ENCODE measurements around the gene SPRR2A.
"Not testable (repeated sequence)": the region's sequence is repeated elsewhere in the genome, so short reads cannot be mapped to it uniquely, and the experiment has no call there.

Gene SPRR2A

DNA sequence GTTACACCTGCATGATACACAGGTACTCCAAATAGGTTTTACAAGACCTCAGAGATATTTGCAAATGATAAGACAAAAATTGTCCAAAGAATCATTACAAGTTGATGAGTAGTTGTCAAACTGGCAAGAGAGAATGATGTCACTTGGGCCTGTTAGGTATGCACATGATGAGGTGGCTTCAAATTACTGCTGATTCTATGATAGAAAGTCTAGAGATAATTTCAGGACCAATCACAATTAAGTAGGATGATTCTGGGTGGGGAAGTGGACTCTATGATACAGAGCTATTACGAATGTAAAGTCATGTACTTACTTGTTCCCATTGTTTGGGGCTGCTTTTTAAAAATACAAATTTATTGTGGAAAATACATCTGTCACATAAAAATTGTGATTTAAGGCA lies 31.5 kb downstream of the SPRR2A start:
- no peak for DNase-seq (ENCODE audit: low read depth in 2 of 2)

DNA sequence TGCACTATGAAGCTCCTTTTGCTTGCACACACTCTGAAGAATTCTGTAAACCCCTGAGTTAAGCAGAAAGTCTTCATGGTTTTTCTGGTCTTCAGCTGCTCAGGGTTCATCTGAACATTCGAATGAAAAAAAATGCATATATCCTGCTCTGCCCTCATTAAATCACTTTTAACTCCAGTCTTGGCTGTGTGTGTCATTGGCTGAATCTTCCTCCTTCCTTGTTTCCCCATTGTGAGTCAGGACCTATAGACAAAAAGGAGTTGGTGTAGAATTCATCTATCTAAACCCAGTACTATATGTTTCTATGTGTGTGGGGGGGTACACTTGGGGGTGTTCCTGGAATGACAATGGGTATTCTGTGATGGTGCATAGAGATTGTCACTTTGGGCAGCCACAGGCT lies 32.9 kb downstream of the SPRR2A start:
- DNase-seq (ENCODE audit: low read depth in 2 of 2), result no peak

DNA sequence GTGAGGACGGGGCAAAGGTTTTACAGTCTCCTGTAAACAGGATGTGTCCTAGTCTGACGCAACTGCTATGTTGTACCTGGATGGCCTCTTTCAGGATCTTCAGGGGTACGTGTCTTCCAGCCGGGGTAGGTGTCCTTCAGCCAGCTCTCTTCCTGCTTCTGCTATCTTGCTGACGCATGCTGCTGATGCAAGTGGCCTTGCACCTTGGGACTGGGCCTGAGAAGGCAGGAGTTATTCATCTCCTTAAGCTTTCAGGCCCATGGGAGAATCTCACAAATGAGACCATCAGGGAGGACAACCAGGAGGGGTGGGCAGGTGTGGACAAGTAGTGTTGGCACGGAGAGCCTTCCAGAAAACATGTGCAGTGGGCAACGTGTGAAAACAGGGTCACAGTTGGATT lies 34.2 kb downstream of the SPRR2A start:
- no peak for DNase-seq (ENCODE audit: low read depth in 2 of 2)

DNA sequence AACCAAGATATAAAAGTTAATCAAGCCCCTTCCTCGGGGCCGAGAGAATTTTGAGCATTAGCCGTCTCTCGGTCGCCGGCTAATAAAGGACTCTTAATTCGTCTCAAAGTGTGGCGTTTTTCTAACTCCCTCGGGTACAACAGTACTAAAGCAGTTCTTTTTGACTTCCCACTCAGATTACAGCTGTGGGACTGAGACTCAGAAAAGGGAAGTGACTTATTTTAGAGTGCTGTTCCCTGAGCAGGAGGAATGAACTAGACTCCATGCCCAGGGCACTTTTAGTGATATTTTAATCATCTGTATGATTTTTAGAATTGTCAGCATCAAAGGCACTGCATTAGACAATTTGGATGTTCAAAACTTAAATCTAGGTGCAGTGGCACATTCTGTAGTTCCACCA lies 35.0 kb downstream of the SPRR2A start:
- not testable (repeated sequence) for DNase-seq (ENCODE audit: low read depth in 2 of 2)

DNA sequence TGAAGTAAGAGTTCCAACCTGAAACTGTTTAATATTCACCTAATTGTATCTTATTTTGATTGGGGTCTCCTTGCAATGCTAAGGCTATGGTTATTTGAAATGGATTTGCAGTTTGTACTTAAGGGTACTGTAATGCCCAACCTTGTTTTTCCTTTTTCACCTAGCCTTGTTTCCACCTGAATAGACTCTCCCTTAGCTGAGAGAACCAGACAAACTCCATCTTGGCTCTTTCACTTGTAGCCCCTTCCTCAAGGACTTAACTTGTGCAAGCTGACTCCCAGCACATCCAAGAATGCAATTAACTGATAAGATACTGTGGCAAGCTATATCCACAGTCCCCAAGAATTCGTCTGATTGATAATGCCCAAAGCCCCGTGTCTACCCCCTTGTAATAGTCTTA lies 35.5 kb downstream of the SPRR2A start:
- not testable (repeated sequence) for DNase-seq (ENCODE audit: low read depth in 2 of 2)

DNA sequence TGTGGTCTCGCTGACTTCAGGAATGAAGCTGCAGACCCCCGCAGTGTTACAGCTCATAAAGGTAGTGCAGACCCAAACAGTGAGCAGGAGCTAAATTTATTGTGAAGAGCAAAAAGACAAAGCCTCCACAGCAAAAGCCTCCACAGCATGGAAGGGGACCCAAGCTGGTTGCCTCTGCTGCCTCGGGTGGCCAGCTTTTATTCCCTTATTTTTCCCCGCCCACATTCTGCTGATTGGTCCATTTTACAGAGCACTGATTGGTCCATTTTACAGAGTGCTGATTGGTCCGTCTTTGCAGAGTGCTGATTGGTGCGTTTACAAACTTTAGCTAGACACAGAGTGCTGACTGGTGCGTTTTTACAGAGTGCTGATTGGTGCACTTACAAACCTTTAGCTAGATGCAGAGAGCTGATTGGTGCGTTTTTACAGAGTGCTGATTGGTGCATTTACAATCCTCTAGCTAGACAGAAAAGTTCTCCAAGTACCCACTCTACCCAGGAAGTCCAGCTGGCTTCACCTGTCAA lies 46.0 kb downstream of the SPRR2A start:
- not testable (repeated sequence) for DNase-seq (ENCODE audit: low read depth in 2 of 2)
